ENCODE measurements around the gene AGER. TPM values are rescaled to one million over a fixed set of nuclear protein-coding genes. Genes with fewer than 3 reads are reported as not detected.

Gene AGER
- total RNA-seq, 2 experiments from 2014 or later: 15.5 to 16.4 TPM

DNA sequence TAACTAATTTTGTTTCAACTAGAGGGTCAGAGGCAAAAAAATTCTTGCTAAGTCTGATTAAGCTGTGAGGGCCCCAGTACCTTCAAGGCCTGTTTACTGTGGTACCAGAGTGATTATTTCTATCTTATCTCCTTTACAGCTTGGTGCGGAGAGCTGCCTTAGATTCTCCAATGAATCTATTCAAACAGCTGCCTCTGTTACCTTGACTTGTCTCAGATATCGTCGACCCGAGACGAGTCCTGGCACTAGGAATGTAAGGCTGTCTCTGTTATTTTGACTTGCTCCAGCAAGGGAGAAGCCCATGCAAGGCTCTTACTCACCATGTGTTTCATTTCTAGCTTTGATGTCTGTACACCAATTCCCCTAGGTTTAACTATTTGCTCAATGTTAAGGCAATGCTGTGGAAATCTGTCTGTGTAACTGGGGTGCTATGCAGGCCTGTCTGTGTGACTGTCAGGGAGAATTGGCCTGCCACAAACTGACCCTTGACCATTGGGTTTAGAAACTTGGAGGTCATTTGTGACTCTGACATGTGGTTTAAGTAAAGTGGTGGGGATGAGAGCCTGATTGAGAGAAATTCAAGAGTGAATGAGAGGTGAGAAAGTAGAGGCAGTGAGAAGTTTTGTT lies 43.5 kb downstream of the AGER start:
- CTCF ChIA-PET: interaction anchor here (1.1 kb wide), 1 partner anchor 18 kb away, joined by 3 read pairs; no protein-coding TSS in a partner anchor
- DNase-seq (no peak), ATAC-seq (no peak)
- H3K9me3 Mint-ChIP-seq: no peaks in the 10 kb centered on the region
- H3K36me3 Mint-ChIP-seq (ENCODE audit: low read depth): no peaks in the 10 kb centered on the region
- intact Hi-C loops (cut with micrococcal nuclease): no loop called here
- H3K4me3 Mint-ChIP-seq: no peak overlapping the region
- H3K4me1 Mint-ChIP-seq (ENCODE audit: low read depth): no peaks in the 10 kb centered on the region
- H3K27me3 Mint-ChIP-seq: no peaks in the 10 kb centered on the region
- TF ChIP-seq CTCF (IDR thresholded peaks at IDR 0.05): no peak
- H3K27ac Mint-ChIP-seq: no peak overlapping the region
- POLR2A ChIA-PET: no interaction called here

GRCh38 chr6:32139590-32139989 lies 44.5 kb downstream of the AGER start:
- ATAC-seq: no peak
- POLR2A ChIA-PET: no interaction called here
- no peaks in the 10 kb centered on the region for H3K36me3 Mint-ChIP-seq (ENCODE audit: low read depth)
- TF ChIP-seq CTCF (IDR thresholded peaks at IDR 0.05): no peak
- H3K4me1 Mint-ChIP-seq (ENCODE audit: low read depth): no peaks in the 10 kb centered on the region
- no peak for DNase-seq
- intact Hi-C loops (cut with micrococcal nuclease): no loop called here
- H3K4me3 Mint-ChIP-seq: no peak overlapping the region
- no peak overlapping the region for H3K27ac Mint-ChIP-seq
- no peaks in the 10 kb centered on the region for H3K27me3 Mint-ChIP-seq
- H3K9me3 Mint-ChIP-seq: no peaks in the 10 kb centered on the region
- CTCF ChIA-PET: no interaction called here

DNA sequence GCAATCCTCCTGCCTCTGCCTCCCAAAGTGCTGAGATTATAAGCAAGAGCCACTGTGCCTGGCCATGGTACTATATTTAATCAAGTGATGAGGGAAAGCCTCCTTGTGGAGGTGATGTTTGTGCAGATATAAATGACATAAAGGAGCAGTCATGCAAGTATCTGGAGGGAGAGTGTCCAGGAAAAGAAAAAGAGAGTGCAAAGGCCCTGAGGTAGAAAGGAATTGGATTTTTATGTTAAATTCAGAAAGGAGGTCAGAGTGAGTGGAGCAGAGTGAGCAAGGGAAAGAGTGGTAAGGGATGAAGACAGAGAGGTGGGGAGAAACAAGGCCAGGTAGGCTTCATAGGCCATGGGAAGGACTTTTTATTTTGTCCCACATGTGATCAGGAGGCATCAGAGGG lies 46.6 kb downstream of the AGER start:
- TF ChIP-seq CTCF (IDR thresholded peaks at IDR 0.05): no peak
- Mint-ChIP-seq H3K9me3 (no peaks in the 10 kb centered on the region), H3K36me3 (ENCODE audit: low read depth) (no peaks in the 10 kb centered on the region), H3K27ac (no peak overlapping the region), H3K4me3 (no peak overlapping the region), H3K27me3 (no peaks in the 10 kb centered on the region), H3K4me1 (ENCODE audit: low read depth) (no peaks in the 10 kb centered on the region)
- ATAC-seq (no peak), DNase-seq (no peak)
- POLR2A ChIA-PET: no interaction called here
- CTCF ChIA-PET: interaction anchor here (1.0 kb wide), 1 partner anchor 11 kb away, joined by 3 read pairs; no protein-coding TSS in a partner anchor
- intact Hi-C loops (cut with micrococcal nuclease): no loop called here

DNA sequence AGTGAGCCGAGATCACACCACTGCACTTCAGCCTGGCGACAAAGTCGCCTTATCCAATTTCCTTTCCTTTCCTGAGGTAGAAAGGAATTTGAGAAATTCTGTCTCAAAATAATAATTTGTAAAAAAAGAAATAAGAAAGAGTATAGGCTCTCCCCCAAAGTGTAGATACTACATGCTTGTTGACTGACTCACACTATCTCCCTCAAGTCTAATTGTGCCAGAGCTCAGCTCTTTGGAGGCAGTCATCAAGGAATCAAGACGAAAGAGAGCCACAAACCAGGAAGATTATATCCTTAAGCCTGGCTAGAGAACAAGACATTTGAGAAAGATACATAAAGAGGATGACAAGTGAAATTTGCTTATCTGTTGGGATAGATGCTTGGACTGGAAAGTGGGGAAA lies 50.3 kb downstream of the AGER start:
- H3K4me1 Mint-ChIP-seq (ENCODE audit: low read depth): peaks cover 11% of the 10 kb centered on the region
- no peak for TF ChIP-seq CTCF (IDR thresholded peaks at IDR 0.05)

GRCh38 chr6:32132110-32132509 lies 51.9 kb downstream of the AGER start:
- Mint-ChIP-seq H3K9me3 (no peaks in the 10 kb centered on the region), H3K4me1 (ENCODE audit: low read depth) (peaks cover 19% of the 10 kb centered on the region), H3K27ac (no peak overlapping the region), H3K27me3 (no peaks in the 10 kb centered on the region), H3K36me3 (ENCODE audit: low read depth) (peaks cover 2% of the 10 kb centered on the region), H3K4me3 (no peak overlapping the region)
- ChIA-PET POLR2A (no interaction called here), CTCF (no interaction called here)
- ATAC-seq (no peak), DNase-seq (no peak)
- intact Hi-C loops (cut with micrococcal nuclease): no loop called here
- no peak for TF ChIP-seq CTCF (IDR thresholded peaks at IDR 0.05)

More for the DNA sequence above, 50.3 kb downstream of the AGER start:
- ChIA-PET CTCF (no interaction called here), POLR2A (no interaction called here)
- intact Hi-C loops (cut with micrococcal nuclease): no loop called here
- no peak overlapping the region for H3K4me3 Mint-ChIP-seq
- no peaks in the 10 kb centered on the region for H3K36me3 Mint-ChIP-seq (ENCODE audit: low read depth)
- DNase-seq (no peak), ATAC-seq (no peak)
- H3K27ac Mint-ChIP-seq: no peak overlapping the region
- no peaks in the 10 kb centered on the region for H3K27me3 Mint-ChIP-seq
- no peaks in the 10 kb centered on the region for H3K9me3 Mint-ChIP-seq

Data from activated CD8-positive, alpha-beta T cell treated with anti-CD3 and anti-CD28 coated beads for 36 hours (primary cell).